H7 (cell line): ENCODE data around the gene RERE. TPM values are rescaled to one million over a fixed set of nuclear protein-coding genes. Genes with fewer than 3 reads are reported as not detected.

Experiments
- DNase-seq: peaks from one replicate; pipeline ENCODE4 v3.0.0; 2012
- H3K27me3 ChIP-seq: 2 replicates; pipeline ENCODE4 v1.6.0; 2011; ENCODE audit warnings: mild to moderate bottlenecking, low read length; ENCODE audit not compliant: control insufficient read depth, insufficient read depth
- H3K36me3 ChIP-seq: replicated peaks from 2 replicates; pipeline ENCODE4 v1.5.1; 2011; ENCODE audit warnings: low read length; ENCODE audit not compliant: control insufficient read depth, insufficient read depth
- H3K4me3 ChIP-seq: 2 replicates; pipeline ENCODE4 v1.5.1; 2011; ENCODE audit warnings: low read depth, mild to moderate bottlenecking, control low read depth, low read length, moderate library complexity; ENCODE audit not compliant: insufficient read depth
- total RNA-seq: library from RNA; depleted of rRNA; stranded (reverse); fragments of >200 nt; shearing (Covaris generic); gene quantifications from 2 replicates; pipeline ENCODE4 v1.2.3, GENCODE V29; 2014

RERE gene
- total RNA-seq, 1 experiment from 2014 or later, result 75.8 TPM

GRCh38 chr1:8437347-8437746, 380.1 kb downstream of the RERE start:
- Histone ChIP-seq H3K36me3 (no peaks in the 10 kb centered on the region; the same call in 1 of the 2 replicates), H3K27me3 (no peaks in the 10 kb centered on the region), H3K4me3 (no peak overlapping the region)
- DNase-seq, result peak; percentile 46

- no peaks in the 10 kb centered on the region; the same call in 1 of the 2 replicates for H3K36me3 ChIP-seq
- H3K27me3 ChIP-seq, result no peaks in the 10 kb centered on the region
- no peak overlapping the region for H3K4me3 ChIP-seq
- DNase-seq, result no peak
These were observed 381.8 kb downstream of the RERE start for GRCh38 chr1:8435569-8436071.

GRCh38 chr1:8434101-8434500, 383.3 kb downstream of the RERE start:
- no peaks in the 10 kb centered on the region; the same call in 1 of the 2 replicates for H3K36me3 ChIP-seq
- DNase-seq, result no peak
- H3K4me3 ChIP-seq, result no peak overlapping the region
- no peaks in the 10 kb centered on the region for H3K27me3 ChIP-seq

- no peak for DNase-seq
- Histone ChIP-seq H3K4me3 (no peak overlapping the region), H3K27me3 (no peaks in the 10 kb centered on the region), H3K36me3 (no peaks in the 10 kb centered on the region)
These were observed 385.7 kb downstream of the RERE start for GRCh38 chr1:8431784-8432183.

GRCh38 chr1:8431019-8431418, 386.4 kb downstream of the RERE start:
- no peak overlapping the region for H3K4me3 ChIP-seq
- DNase-seq, result no peak
- H3K36me3 ChIP-seq, result no peaks in the 10 kb centered on the region
- no peaks in the 10 kb centered on the region for H3K27me3 ChIP-seq

- no peak overlapping the region for H3K4me3 ChIP-seq
- H3K27me3 ChIP-seq, result no peaks in the 10 kb centered on the region
These were observed 387.0 kb downstream of the RERE start for GRCh38 chr1:8430476-8430875.

GRCh38 chr1:8429549-8430110, 387.8 kb downstream of the RERE start:
- no peak for DNase-seq
- Histone ChIP-seq H3K4me3 (no peak overlapping the region), H3K27me3 (no peaks in the 10 kb centered on the region), H3K36me3 (no peaks in the 10 kb centered on the region)

More at GRCh38 chr1:8430476-8430875, 387.0 kb downstream of the RERE start:
- no peaks in the 10 kb centered on the region for H3K36me3 ChIP-seq
- DNase-seq, result no peak

- Histone ChIP-seq H3K27me3 (no peaks in the 10 kb centered on the region), H3K4me3 (no peak overlapping the region), H3K36me3 (no peaks in the 10 kb centered on the region)
- DNase-seq, result no peak
These were observed 389.0 kb downstream of the RERE start for GRCh38 chr1:8428441-8428840.

GRCh38 chr1:8427986-8428385, 389.5 kb downstream of the RERE start:
- DNase-seq, result no peak
- H3K36me3 ChIP-seq, result no peaks in the 10 kb centered on the region
- no peaks in the 10 kb centered on the region for H3K27me3 ChIP-seq
- H3K4me3 ChIP-seq, result no peak overlapping the region

GRCh38 chr1:8427493-8427892, 389.9 kb downstream of the RERE start:
- DNase-seq, result no peak
- H3K4me3 ChIP-seq, result no peak overlapping the region
- H3K36me3 ChIP-seq, result no peaks in the 10 kb centered on the region
- H3K27me3 ChIP-seq, result no peaks in the 10 kb centered on the region

- Histone ChIP-seq H3K4me3 (no peak overlapping the region), H3K36me3 (no peaks in the 10 kb centered on the region), H3K27me3 (no peaks in the 10 kb centered on the region)
- no peak for DNase-seq
These were observed 390.4 kb downstream of the RERE start for GRCh38 chr1:8426996-8427395.

GRCh38 chr1:8425781-8426161, 391.7 kb downstream of the RERE start:
- Histone ChIP-seq H3K27me3 (no peaks in the 10 kb centered on the region), H3K36me3 (no peaks in the 10 kb centered on the region)

GRCh38 chr1:8425150-8425780, 392.2 kb downstream of the RERE start:
- DNase-seq, result no peak
- Histone ChIP-seq H3K27me3 (no peaks in the 10 kb centered on the region), H3K4me3 (no peak overlapping the region), H3K36me3 (no peaks in the 10 kb centered on the region)

More at GRCh38 chr1:8425781-8426161, 391.7 kb downstream of the RERE start:
- no peak for DNase-seq
- no peak overlapping the region for H3K4me3 ChIP-seq

GRCh38 chr1:8424539-8425116, 392.8 kb downstream of the RERE start:
- Histone ChIP-seq H3K4me3 (peak overlapping the region; percentile 72), H3K36me3 (no peaks in the 10 kb centered on the region), H3K27me3 (no peaks in the 10 kb centered on the region)
- peak; percentile 67 for DNase-seq
